PFSK-1 (cell line): Measurements from ENCODE around the gene NME7.

ENCODE experiments used
- FOXP2 ChIP-seq: optimal IDR thresholded peaks from 2 replicates; pipeline ENCODE3; 2011; ENCODE audit warnings: borderline replicate concordance, control low read depth, inconsistent platforms; ENCODE audit not compliant: insufficient read depth; ENCODE audit errors: extremely low read length, extremely low read depth
- POLR2AphosphoS5 ChIP-seq: IDR thresholded peaks from 2 replicates; pipeline ENCODE4 v1.6.1; 2012; ENCODE audit warnings: low read depth, mild to moderate bottlenecking, control low read depth, low read length, moderate library complexity
- SIN3A ChIP-seq: IDR thresholded peaks from 2 replicates; pipeline ENCODE4 v1.6.1; 2012; ENCODE audit warnings: mild to moderate bottlenecking, low read length, moderate library complexity, borderline replicate concordance; ENCODE audit not compliant: insufficient read depth
- TAF1 ChIP-seq: IDR thresholded peaks from 2 replicates; pipeline ENCODE4 v1.6.1; 2012; ENCODE audit warnings: low read length, control low read depth, borderline replicate concordance; ENCODE audit not compliant: insufficient read depth
- TF ChIP-seq, protein P1 (sequence below), 2 experiments: IDR thresholded peaks; 2 replicates each; pipeline versions ENCODE4 v1.6.1 to v1.8.0; 2011 to 2012; ENCODE audit warnings: low read depth in 2 of 2, low read length in 2 of 2, control low read depth in 1 of 2, inconsistent platforms in 1 of 2, mild to moderate bottlenecking in 1 of 2, moderate library complexity in 1 of 2; ENCODE audit not compliant: insufficient read depth in 1 of 2

DNA sequence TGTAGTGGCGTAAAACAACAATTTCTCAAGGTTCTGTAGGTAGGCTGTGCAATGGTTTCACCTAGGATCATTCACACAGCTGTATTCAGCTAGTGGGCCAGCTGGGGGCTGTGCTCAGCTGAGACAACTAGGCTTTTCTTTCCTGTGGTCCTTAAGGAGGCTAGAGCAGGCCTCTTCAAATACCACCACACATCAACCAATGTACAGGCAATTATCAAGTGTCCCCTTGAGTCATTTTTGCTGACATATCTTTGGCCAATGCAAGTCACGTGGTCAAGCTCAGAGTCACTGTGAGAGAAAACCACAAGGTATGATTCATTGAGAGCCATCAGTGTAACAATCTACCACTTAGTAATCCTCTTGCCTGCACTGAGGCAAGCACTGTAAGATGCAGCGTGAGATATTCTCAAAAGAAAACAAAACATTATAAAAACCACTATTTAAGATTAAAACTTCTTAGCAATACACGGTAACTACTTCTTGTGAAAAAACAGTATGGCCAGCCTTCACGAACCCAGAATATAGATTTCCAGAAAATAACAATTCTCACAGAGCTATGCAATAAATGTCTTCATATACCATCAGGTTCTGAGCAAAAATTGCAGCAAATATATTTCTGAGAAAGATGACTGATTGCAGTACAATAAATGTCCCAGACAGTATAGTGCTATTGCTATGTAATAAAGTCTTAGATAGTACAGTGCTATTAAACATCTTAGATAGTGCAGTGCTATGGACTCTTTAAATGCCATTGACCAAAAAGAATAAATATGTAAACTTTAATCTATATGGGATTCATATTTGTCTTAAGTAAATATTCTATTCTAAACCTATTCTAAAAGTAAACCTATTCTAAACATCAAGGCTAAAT is 55.3 kb downstream of the NME7 start:
- TF ChIP-seq TAF1 (no peak), FOXP2 (no peak), POLR2AphosphoS5 (no peak), SIN3A (peak; percentile 53; the same call in 1 of the 2 replicates)
- TF ChIP-seq, protein P1, sequence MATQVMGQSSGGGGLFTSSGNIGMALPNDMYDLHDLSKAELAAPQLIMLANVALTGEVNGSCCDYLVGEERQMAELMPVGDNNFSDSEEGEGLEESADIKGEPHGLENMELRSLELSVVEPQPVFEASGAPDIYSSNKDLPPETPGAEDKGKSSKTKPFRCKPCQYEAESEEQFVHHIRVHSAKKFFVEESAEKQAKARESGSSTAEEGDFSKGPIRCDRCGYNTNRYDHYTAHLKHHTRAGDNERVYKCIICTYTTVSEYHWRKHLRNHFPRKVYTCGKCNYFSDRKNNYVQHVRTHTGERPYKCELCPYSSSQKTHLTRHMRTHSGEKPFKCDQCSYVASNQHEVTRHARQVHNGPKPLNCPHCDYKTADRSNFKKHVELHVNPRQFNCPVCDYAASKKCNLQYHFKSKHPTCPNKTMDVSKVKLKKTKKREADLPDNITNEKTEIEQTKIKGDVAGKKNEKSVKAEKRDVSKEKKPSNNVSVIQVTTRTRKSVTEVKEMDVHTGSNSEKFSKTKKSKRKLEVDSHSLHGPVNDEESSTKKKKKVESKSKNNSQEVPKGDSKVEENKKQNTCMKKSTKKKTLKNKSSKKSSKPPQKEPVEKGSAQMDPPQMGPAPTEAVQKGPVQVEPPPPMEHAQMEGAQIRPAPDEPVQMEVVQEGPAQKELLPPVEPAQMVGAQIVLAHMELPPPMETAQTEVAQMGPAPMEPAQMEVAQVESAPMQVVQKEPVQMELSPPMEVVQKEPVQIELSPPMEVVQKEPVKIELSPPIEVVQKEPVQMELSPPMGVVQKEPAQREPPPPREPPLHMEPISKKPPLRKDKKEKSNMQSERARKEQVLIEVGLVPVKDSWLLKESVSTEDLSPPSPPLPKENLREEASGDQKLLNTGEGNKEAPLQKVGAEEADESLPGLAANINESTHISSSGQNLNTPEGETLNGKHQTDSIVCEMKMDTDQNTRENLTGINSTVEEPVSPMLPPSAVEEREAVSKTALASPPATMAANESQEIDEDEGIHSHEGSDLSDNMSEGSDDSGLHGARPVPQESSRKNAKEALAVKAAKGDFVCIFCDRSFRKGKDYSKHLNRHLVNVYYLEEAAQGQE (IDR thresholded peaks at IDR 0.05; ENCODE audit: insufficient read depth in 1 of 2, low read depth in 2 of 2, low read length in 2 of 2) = peak in 1 of 2 experiments; percentile 88; a peak in 2 of 4 replicates
